Thymus (tissue), 11 donors: ENCODE results near the gene ATP5PB. TPM values are rescaled to one million over a fixed set of nuclear protein-coding genes. Genes with fewer than 3 reads are reported as not detected.

ENCODE experiments used
- DNase-seq, 9 donors: peaks; one replicate each; pipeline ENCODE4 v3.0.0-alpha.2; 2013; ENCODE audit warnings: low spot score in 9 of 9, low read depth in 6 of 9, missing footprints in 1 of 9
- H3K27ac ChIP-seq, 2 donors: one replicate each; pipeline ENCODE4 v1.5.1; 2013; ENCODE audit warnings: control low read depth in 1 of 2, low read depth in 1 of 2, low read length in 1 of 2, mild to moderate bottlenecking in 1 of 2, moderate library complexity in 1 of 2
- H3K27me3 ChIP-seq, 2 donors: one replicate each; pipeline ENCODE4 v1.5.1; 2013; ENCODE audit warnings: low read length in 1 of 2; ENCODE audit not compliant: control insufficient read depth in 2 of 2, insufficient read depth in 1 of 2
- H3K36me3 ChIP-seq, 2 donors: one replicate each; pipeline ENCODE4 v1.5.1; 2013; ENCODE audit warnings: low read length in 1 of 2, mild to moderate bottlenecking in 1 of 2, moderate library complexity in 1 of 2; ENCODE audit not compliant: control insufficient read depth in 2 of 2, insufficient read depth in 2 of 2
- H3K4me1 ChIP-seq, 2 donors: one replicate each; pipeline ENCODE4 v1.5.1; 2013; ENCODE audit warnings: low read length in 2 of 2; ENCODE audit not compliant: control insufficient read depth in 2 of 2, insufficient read depth in 2 of 2
- H3K4me3 ChIP-seq, 2 donors: one replicate each; pipeline ENCODE4 v1.5.1; 2013; ENCODE audit warnings: low read length in 2 of 2, control low read depth in 1 of 2, mild to moderate bottlenecking in 1 of 2
- H3K9me3 ChIP-seq, 2 donors: one replicate each; pipeline ENCODE4 v1.5.1; 2013; ENCODE audit warnings: low read length in 1 of 2, mild to moderate bottlenecking in 1 of 2; ENCODE audit not compliant: control insufficient read depth in 2 of 2, insufficient read depth in 1 of 2
- WGBS: extraction: QIAGEN DNeasy Blood & Tissue Kit; methylation state at CpG from one replicate; pipeline ENCODE4 v1.1.7; 2013; 5-methylcytosine and 5-hydroxymethylcytosine counted together
- polyA plus RNA-seq: library from polyadenylated mRNA; stranded (reverse); fragments of 200-250 nt; gene quantifications from one replicate; pipeline ENCODE4 v1.2.3, GENCODE V29; 2013
- total RNA-seq: library from RNA; stranded (reverse); fragments of 120-200 nt; gene quantifications from one replicate; pipeline ENCODE4 v1.2.4, GENCODE V29; 2013
- donor health status: healthy.

The ATP5PB gene
- total and polyA plus RNA-seq, 2 donors = 311 to 522 TPM

- Histone ChIP-seq H3K9me3 (no peaks in the 10 kb centered on the region), H3K4me3 (no peak overlapping the region), H3K4me1 (peaks cover 8 to 20% of the 10 kb centered on the region in 2 donors), H3K36me3 (peaks cover 9 to 19% of the 10 kb centered on the region in 2 donors), H3K27me3 (no peaks in the 10 kb centered on the region), H3K27ac (no peak overlapping the region)
- DNase-seq = no peak
- 100% methylated on average over 2 of the region's 2 CpGs for WGBS
Measured at GRCh38 chr1:111467865-111468716, 18.8 kb downstream of the ATP5PB start.

DNA sequence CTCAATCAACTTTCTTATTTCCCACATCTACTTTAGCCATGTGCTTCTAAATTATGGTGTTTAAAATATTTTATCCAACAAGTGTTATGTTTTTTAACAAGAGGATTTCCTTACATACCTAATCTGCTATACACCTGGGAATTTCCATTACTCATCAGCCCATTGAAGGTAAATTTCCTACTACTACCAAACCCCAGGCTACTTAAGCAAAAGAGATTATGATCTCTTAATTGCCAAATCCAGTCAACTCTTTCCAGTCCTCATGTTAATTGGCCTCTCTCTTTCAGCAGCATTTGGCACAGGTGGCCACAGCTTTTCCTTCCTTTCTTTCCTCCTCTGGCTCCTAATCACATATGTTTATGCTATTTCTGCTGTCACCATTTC lies 19.4 kb downstream of the ATP5PB start:
- H3K27me3 ChIP-seq = no peaks in the 10 kb centered on the region
- no peak for DNase-seq
- no peak overlapping the region for H3K4me3 ChIP-seq
- H3K4me1 ChIP-seq = peaks cover 8 to 25% of the 10 kb centered on the region in 2 donors
- H3K27ac ChIP-seq = no peak overlapping the region
- H3K9me3 ChIP-seq = no peaks in the 10 kb centered on the region
- H3K36me3 ChIP-seq = peaks cover 9 to 19% of the 10 kb centered on the region in 2 donors

DNA sequence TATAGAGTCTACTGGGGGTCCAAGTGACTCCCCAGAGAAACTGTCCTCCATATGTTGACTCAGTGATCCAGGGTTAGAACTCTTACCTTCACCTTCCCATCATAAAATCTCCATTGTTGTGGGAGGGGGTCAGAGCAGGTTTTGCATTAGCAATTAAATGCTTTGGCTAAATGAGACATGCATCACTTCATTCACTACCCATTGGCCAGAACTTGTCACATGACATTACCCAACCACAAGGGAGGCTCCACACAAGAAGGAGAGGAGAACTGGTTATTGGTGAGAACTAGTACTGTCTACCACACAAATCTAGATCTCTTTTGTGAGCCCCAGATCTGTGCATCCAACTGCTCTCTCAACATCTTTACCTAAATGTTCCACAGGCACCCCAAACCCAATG lies 20.3 kb downstream of the ATP5PB start:
- DNase-seq = no peak
- no peaks in the 10 kb centered on the region for H3K9me3 ChIP-seq
- H3K4me3 ChIP-seq = no peak overlapping the region
- H3K36me3 ChIP-seq = peaks cover 9 to 19% of the 10 kb centered on the region in 2 donors
- H3K27ac ChIP-seq = no peak overlapping the region
- peaks cover 11 to 28% of the 10 kb centered on the region in 2 donors for H3K4me1 ChIP-seq
- no peaks in the 10 kb centered on the region for H3K27me3 ChIP-seq

DNA sequence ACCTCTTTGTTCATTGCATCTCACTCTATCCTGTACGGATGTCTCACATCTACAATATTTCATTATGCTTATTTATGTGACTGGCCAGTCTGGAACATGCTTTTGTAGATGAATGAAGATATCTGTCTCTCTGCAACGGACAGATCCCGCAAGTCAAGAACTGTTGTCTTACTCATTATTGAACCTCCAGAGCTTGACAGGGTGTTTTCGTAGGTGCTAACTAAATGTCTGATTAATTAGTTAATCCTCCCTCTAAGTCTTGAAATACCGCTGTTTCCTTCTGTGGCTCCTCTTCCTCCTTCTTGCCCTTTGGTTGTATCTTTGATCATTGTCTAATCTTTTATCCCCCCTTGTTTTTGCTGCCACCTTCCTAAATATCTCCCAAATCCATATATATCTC lies 21.3 kb downstream of the ATP5PB start:
- Histone ChIP-seq H3K4me3 (no peak overlapping the region), H3K27me3 (no peaks in the 10 kb centered on the region), H3K4me1 (peaks cover 11 to 30% of the 10 kb centered on the region in 2 donors), H3K27ac (peak overlapping the region; percentile 50 to 69), H3K9me3 (no peaks in the 10 kb centered on the region), H3K36me3 (peaks cover 9 to 19% of the 10 kb centered on the region in 2 donors)
- no peak for DNase-seq
- 91% methylated on average over 5 of the region's 5 CpGs for WGBS

DNA sequence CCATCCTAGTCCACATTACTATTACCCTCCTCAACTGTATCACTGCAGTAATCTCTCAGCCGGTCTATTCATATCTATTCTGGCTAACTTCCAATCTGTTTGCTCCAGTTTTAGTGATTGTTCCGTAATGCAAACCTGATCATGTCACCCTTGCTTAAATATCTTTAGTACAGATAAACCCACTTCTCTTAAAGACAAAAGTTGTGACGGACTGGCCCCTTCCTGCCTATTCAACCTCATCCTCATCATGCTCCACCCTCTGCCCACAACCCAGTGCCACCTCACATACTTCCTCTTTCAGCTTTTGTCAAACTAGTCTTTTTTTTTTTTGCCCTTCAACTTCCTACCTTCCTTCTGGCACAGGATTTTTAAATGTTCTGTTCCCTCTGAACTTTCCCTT lies 21.7 kb downstream of the ATP5PB start:
- Histone ChIP-seq H3K27me3 (no peaks in the 10 kb centered on the region), H3K27ac (peak overlapping the region; percentile 69 to 78), H3K36me3 (peaks cover 9 to 19% of the 10 kb centered on the region in 2 donors), H3K4me1 (peaks cover 11 to 35% of the 10 kb centered on the region in 2 donors), H3K9me3 (no peaks in the 10 kb centered on the region), H3K4me3 (peak overlapping the region in 1 of 2 donors; percentile 1)
- DNase-seq = peak in 5 of 9 donors; percentile 44 to 83 (median 60)
- 10% methylated on average over 3 of the region's 3 CpGs for WGBS

DNA sequence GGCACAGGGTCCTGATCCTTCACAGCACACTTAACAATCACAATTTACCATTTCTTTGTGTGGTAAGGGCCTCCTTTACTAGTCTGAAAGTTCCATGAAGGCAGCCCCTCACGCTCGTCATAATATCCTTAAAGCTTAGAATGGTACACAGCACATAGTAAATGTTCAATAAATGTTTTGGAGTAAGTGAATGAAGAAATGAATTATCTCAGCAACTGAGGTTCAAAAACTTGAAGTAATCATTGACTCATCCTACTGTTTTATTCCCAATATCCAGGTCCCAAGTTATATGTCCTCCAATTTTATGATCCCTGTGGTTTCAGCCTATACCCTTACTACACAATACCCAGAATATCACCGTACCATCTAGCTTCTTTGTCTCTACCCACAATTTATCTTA lies 22.3 kb downstream of the ATP5PB start:
- WGBS = over 99% methylated on average over 3 of the region's 3 CpGs
- H3K4me3 ChIP-seq = no peak overlapping the region
- H3K36me3 ChIP-seq = peaks cover 9 to 19% of the 10 kb centered on the region in 2 donors
- no peaks in the 10 kb centered on the region for H3K9me3 ChIP-seq
- DNase-seq = no peak
- no peaks in the 10 kb centered on the region for H3K27me3 ChIP-seq
- H3K4me1 ChIP-seq = peaks cover 15 to 40% of the 10 kb centered on the region in 2 donors
- H3K27ac ChIP-seq = peak overlapping the region; percentile 69 to 78

GRCh38 chr1:111474106-111474505 lies 24.8 kb downstream of the ATP5PB start:
- Histone ChIP-seq H3K4me3 (peak overlapping the region; percentile 16 to 45), H3K9me3 (no peaks in the 10 kb centered on the region), H3K27ac (peak overlapping the region; percentile 28 to 54), H3K27me3 (no peaks in the 10 kb centered on the region), H3K4me1 (peaks cover 23 to 57% of the 10 kb centered on the region in 2 donors), H3K36me3 (peaks cover 6 to 9% of the 10 kb centered on the region in 2 donors)
- 12% methylated on average over 5 of the region's 5 CpGs for WGBS
- no peak for DNase-seq

- H3K9me3 ChIP-seq = no peaks in the 10 kb centered on the region
- WGBS = 55% methylated on average over 4 of the region's 4 CpGs
- H3K4me1 ChIP-seq = peaks cover 23 to 57% of the 10 kb centered on the region in 2 donors
Measured at GRCh38 chr1:111474521-111474920, 25.3 kb downstream of the ATP5PB start.

DNA sequence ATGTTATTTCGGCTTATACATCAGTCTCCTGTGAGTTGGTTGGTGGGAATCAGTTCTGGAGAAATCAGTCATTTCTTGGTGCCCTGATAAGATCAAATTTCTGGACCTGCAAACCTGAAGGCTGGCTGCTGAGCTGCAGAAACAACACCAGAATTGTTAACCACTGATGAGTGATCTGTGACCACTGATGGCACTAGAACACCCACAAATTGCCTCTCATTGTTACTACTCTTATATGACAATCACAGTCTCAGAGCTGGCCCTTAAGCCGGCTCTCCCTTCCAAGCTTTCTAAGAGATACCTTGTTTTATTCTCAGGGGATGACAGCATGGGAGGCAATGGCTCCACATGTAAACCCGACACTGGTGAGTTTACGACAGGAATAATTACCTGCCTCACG lies 26.4 kb downstream of the ATP5PB start:
- 83% methylated on average over 5 of the region's 5 CpGs for WGBS
- Histone ChIP-seq H3K27ac (peak overlapping the region in 1 of 2 donors; percentile 11), H3K27me3 (no peaks in the 10 kb centered on the region), H3K9me3 (no peaks in the 10 kb centered on the region), H3K4me1 (peaks cover 22 to 50% of the 10 kb centered on the region in 2 donors), H3K4me3 (no peak overlapping the region), H3K36me3 (no peaks in the 10 kb centered on the region)
- no peak for DNase-seq

More at GRCh38 chr1:111474521-111474920, 25.3 kb downstream of the ATP5PB start:
- peak overlapping the region; percentile 16 to 45 for H3K4me3 ChIP-seq
- H3K27ac ChIP-seq = peak overlapping the region; percentile 8 to 46
- peaks cover 2 to 6% of the 10 kb centered on the region in 2 donors for H3K36me3 ChIP-seq
- H3K27me3 ChIP-seq = no peaks in the 10 kb centered on the region
- no peak for DNase-seq
